Tibial nerve (tissue), 4 donors: ENCODE measurements around the gene DCP1B. TPM values are rescaled to one million over a fixed set of nuclear protein-coding genes. Genes with fewer than 3 reads are reported as not detected.

Experiments
- DNase-seq, 2 donors: peaks; one replicate each; pipeline ENCODE4 v3.0.0-alpha.2; 2019; ENCODE audit warnings: low spot score in 2 of 2
- H3K27ac ChIP-seq, 4 donors: fragments of 200-600 bp; sonication (generic) in 3 of 4; one replicate each; pipeline ENCODE4 v1.5.1; 2017 to 2019; ENCODE audit warnings: mild to moderate bottlenecking in 1 of 4
- H3K27me3 ChIP-seq, 2 donors: fragments of 200-600 bp; sonication (generic) in 1 of 2; one replicate each; pipeline versions ENCODE4 v1.5.1 to v1.6.0; 2017 to 2019
- H3K36me3 ChIP-seq, 3 donors: fragments of 200-600 bp; sonication (generic); one replicate each; pipeline ENCODE4 v1.5.1; 2018 to 2019
- H3K4me1 ChIP-seq, 4 donors: fragments of 200-600 bp; sonication (generic) in 3 of 4; one replicate each; pipeline ENCODE4 v1.5.1; 2017 to 2019
- H3K4me3 ChIP-seq, 4 donors: fragments of 200-600 bp; sonication (generic) in 3 of 4; one replicate each; pipeline ENCODE4 v1.5.1; 2017 to 2019; ENCODE audit warnings: mild to moderate bottlenecking in 1 of 4, moderate library complexity in 1 of 4
- H3K9me3 ChIP-seq, 4 donors: fragments of 200-600 bp; sonication (generic) in 3 of 4; one replicate each; pipeline ENCODE4 v1.5.1; 2017 to 2019
- EP300 ChIP-seq, 2 donors: sonication (generic); formaldehyde crosslinking; IDR thresholded peaks; one replicate each; pipeline ENCODE4 v1.6.1; 2017; ENCODE audit warnings: antibody characterized with exemption in 2 of 2, mild to moderate bottlenecking in 1 of 2
- POLR2A ChIP-seq, 2 donors: fragments of 450-650 bp; IDR thresholded peaks; one replicate each; pipeline ENCODE4 v1.6.1; 2017; ENCODE audit warnings: antibody characterized with exemption in 2 of 2, mild to moderate bottlenecking in 2 of 2, moderate library complexity in 2 of 2
- WGBS, 2 donors: methylation state at CpG; one replicate each; pipeline ENCODE4 v1.1.5; 2018; 5-methylcytosine and 5-hydroxymethylcytosine counted together
- total RNA-seq, 4 donors: library from RNA; depleted of rRNA; stranded (reverse); fragments of >200 nt; gene quantifications; one replicate each; pipeline ENCODE4 v1.1.0, GENCODE V29; 2016
- TF ChIP-seq, protein P1 (sequence below), 5 experiments: fragments of 200-600 bp in 3 of 5; fragments of 450-650 bp in 2 of 5; sonication (generic) in 3 of 5; IDR thresholded peaks; one replicate each; pipeline ENCODE4 v1.5.1; 2016 to 2019; ENCODE audit warnings: antibody characterized with exemption in 5 of 5, mild to moderate bottlenecking in 3 of 5, moderate library complexity in 2 of 5

Gene DCP1B
- total RNA-seq, 4 donors from 2014 or later: 7.5 to 21.0 (median 13.3) TPM

DNA sequence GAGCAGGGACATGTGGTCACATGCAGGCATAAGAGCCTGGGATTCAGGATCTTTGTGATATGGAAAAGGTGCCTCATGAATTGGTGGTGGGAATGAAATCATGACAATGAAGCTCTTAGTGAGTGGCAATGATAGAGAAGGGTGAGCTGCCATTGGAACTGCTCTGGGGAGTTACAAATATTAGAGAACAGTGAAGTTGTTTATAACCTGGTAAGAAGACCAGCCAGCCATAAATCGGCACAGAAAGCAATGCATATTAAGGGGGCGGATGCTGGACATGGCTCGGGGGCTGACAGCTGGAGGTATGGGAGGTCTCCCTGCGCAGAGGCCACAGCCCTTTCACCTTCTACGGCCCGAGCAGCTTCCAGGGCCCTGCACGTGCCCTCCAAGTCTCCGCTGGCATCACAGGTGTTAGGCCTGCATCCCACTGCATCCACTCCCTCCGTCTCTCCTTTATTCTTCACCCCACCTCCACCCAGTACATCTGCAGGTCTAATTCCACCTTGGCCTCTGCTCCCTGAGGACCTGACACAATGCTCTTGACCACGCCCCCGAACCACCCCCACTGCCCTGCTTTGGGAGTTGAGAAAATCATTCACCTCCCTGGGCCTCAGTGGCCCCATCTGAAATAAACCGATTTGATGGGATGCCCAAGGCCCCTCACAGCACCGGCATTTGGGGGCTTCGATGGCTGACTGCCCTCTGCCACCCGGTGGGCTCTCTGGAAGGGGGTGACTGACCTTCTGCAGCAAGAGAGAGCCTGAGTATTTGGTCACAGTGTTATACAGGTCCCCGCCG, 89.9 kb downstream of the DCP1B start:
- H3K9me3 ChIP-seq: peaks cover 0 to 6% (median 0%) of the 10 kb centered on the region in 4 donors

DNA sequence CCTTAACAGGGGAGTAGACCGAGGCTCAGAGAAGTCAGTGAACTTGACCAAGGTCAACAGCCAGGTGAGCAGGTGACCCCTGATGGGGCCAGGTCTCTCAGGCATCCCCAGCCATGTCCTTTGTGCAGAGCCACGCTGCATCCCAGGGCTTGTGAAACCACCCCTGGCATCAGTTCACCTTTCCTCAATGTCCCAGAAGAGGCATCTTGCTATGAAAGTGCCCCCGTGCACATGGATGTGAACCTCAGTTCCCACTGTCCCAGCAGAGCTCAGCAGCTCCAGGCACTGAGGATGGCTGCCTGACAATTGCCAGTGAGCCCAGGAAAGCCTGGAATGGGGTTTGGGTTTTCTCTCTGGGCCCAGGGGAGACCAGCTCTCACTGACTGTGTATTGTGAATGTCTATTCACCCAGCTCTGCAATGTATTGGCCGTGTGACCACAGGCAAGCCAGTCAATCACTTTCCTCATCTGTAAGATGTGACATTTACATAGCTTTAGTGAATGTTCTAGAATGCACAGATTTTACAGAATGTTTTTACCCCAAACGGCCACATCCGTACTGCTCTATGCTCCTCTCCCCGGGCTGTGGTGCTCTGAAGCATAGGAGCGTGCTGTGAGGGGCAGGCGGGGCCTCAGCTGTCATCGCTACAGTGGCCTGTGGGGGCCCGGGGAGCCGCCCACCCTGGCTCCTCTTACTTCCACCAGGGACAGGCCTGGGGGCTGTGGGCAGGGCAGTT, 90.7 kb downstream of the DCP1B start:
- peak in 1 of 2 donors; percentile 2 for DNase-seq

More for the DNA sequence above, 89.9 kb downstream of the DCP1B start:
- Histone ChIP-seq H3K4me3 (no peak overlapping the region), H3K27me3 (no peaks in the 10 kb centered on the region), H3K4me1 (no peaks in the 10 kb centered on the region), H3K27ac (no peak overlapping the region), H3K36me3 (no peaks in the 10 kb centered on the region)
- DNase-seq: peak in 1 of 2 donors; percentile 3
- WGBS, 2 donors: 81 to 84% methylated on average over 16 to 17 of the region's 17 CpGs
- no peak for TF ChIP-seq EP300 (IDR thresholded peaks at IDR 0.05)
- TF ChIP-seq, protein P1, sequence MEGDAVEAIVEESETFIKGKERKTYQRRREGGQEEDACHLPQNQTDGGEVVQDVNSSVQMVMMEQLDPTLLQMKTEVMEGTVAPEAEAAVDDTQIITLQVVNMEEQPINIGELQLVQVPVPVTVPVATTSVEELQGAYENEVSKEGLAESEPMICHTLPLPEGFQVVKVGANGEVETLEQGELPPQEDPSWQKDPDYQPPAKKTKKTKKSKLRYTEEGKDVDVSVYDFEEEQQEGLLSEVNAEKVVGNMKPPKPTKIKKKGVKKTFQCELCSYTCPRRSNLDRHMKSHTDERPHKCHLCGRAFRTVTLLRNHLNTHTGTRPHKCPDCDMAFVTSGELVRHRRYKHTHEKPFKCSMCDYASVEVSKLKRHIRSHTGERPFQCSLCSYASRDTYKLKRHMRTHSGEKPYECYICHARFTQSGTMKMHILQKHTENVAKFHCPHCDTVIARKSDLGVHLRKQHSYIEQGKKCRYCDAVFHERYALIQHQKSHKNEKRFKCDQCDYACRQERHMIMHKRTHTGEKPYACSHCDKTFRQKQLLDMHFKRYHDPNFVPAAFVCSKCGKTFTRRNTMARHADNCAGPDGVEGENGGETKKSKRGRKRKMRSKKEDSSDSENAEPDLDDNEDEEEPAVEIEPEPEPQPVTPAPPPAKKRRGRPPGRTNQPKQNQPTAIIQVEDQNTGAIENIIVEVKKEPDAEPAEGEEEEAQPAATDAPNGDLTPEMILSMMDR (IDR thresholded peaks at IDR 0.05): no peak
- TF ChIP-seq POLR2A (IDR thresholded peaks at IDR 0.05): no peak

DNA sequence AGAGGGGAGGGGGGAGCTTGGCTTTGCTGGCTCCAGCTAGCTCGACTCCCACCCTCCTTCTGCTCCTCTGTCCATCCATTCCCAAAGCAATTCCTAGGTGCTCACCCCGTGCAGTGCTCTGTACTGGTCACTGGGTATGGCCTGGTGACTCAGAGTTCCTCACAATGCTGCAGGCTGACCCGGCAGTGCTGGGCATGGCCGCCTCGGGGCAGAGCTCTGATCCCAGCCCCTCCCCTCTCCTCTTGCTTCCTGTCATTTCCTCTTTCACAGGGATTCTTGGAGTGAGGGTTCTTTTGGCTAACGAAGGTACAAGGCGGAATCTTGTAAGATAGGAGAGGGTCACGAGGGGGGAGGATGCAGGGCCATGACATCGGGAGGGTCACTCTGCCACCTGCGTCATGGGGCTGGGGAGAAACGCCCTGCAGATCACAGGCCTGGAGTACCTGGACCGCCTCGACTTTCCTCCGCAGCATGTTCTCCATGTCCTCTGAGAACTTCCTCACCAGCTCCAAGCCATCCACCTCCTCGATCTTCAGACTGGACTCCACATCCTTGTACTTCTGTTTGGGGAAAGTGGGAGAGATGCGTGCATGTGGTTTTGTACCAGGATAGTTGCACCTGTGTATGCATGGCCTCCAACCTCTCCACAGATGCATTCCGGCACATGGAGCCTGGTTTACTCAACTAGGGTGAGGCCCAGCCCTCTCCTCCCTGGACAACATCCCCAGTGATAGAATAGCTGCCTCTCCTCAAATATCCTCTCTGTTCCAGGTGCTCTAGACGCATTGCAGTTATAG, 91.5 kb downstream of the DCP1B start:
- Histone ChIP-seq H3K4me3 (no peak overlapping the region), H3K36me3 (no peaks in the 10 kb centered on the region), H3K4me1 (peaks cover 0 to 4% (median 0%) of the 10 kb centered on the region in 4 donors), H3K27me3 (peaks cover 0 to 6% of the 10 kb centered on the region in 2 donors), H3K27ac (no peak overlapping the region), H3K9me3 (peaks cover 0 to 6% (median 0%) of the 10 kb centered on the region in 4 donors)
- peak in 1 of 2 donors; percentile 2 for DNase-seq
- 66 to 72% methylated on average over 18 of the region's 18 CpGs for WGBS, 2 donors
- TF ChIP-seq POLR2A (IDR thresholded peaks at IDR 0.05) (no peak), EP300 (IDR thresholded peaks at IDR 0.05) (no peak)
- TF ChIP-seq, protein P1 (IDR thresholded peaks at IDR 0.05): no peak

More for the DNA sequence above, 90.7 kb downstream of the DCP1B start:
- H3K27ac ChIP-seq: no peak overlapping the region
- no peaks in the 10 kb centered on the region for H3K4me1 ChIP-seq
- H3K27me3 ChIP-seq: no peaks in the 10 kb centered on the region
- no peaks in the 10 kb centered on the region for H3K36me3 ChIP-seq
- no peak overlapping the region for H3K4me3 ChIP-seq
- TF ChIP-seq, protein P1 (IDR thresholded peaks at IDR 0.05): no peak
- TF ChIP-seq EP300 (IDR thresholded peaks at IDR 0.05): no peak
- TF ChIP-seq POLR2A (IDR thresholded peaks at IDR 0.05): no peak
- peaks cover 0 to 6% (median 0%) of the 10 kb centered on the region in 4 donors for H3K9me3 ChIP-seq
- 61 to 67% methylated on average over 12 of the region's 12 CpGs for WGBS, 2 donors

DNA sequence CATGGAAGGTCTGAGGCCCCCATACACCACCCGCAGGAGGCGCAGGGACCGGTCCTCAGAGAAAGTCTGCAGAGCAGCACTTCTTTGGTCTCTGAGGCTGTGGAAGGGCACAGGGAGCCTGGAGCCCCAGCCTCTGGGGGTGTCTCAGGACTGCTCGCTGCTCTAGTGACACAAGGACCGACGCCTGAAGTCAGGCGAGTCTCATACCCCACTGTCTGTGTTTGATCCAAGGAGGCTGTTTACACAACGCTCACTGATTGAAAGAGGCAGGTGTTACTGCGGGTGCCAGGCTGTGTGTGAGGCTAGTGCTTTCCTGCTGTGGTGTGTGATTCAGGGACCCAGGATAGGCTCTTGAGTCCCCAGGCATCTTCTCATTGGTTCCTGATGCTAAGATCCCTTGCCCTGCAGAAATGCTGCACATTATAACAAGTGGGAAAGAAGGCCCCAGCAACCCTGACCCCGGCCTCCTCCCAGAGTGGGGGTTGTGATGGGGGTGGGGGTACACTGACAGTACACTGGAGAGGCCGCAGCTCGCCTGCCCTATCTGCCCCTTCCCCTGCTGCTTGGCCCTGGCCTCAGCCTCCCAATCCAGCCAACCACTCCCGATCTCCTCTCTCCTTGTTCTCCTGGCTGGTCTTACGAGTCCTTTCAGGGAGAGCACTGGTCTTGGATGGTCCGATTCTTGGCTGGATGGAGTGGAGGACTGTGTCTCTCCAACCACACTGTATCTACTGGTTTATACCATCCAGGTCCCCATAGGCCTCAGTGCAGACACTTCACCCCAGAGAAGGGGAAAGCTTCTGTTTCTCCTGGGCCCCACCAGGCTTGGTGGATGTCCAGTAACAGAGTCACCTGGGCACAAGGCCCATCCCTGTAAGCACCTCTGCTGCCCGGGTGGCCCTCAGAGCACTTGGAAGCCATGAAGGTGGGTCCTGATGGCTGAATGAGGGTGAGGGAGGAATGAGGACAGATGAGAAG, 92.4 kb downstream of the DCP1B start:
- DNase-seq: no peak
- TF ChIP-seq POLR2A (IDR thresholded peaks at IDR 0.05) (no peak), EP300 (IDR thresholded peaks at IDR 0.05) (no peak)
- TF ChIP-seq, protein P1 (IDR thresholded peaks at IDR 0.05): no peak
- 86 to 89% methylated on average over 15 to 16 of the region's 16 CpGs for WGBS, 2 donors
- peaks cover 0 to 6% of the 10 kb centered on the region in 2 donors for H3K27me3 ChIP-seq
- H3K27ac ChIP-seq: no peak overlapping the region
- no peak overlapping the region for H3K4me3 ChIP-seq
- H3K4me1 ChIP-seq: peaks cover 0 to 6% (median 0%) of the 10 kb centered on the region in 4 donors
- H3K36me3 ChIP-seq: no peaks in the 10 kb centered on the region
- peaks cover 0 to 15% (median 0%) of the 10 kb centered on the region in 4 donors for H3K9me3 ChIP-seq
